GM12892 (cell line): ENCODE results near the gene MAGI3.

Experiments
- POLR2A ChIP-seq: IDR thresholded peaks from 2 replicates; pipeline ENCODE4 v1.6.1; 2011; ENCODE audit warnings: low read depth, low read length, control low read depth
- TAF1 ChIP-seq: IDR thresholded peaks from 2 replicates; pipeline ENCODE4 v1.6.1; 2011; ENCODE audit warnings: low read depth, mild to moderate bottlenecking, control low read depth, low read length, borderline replicate concordance

GRCh38 chr1:113437554-113438341 is 47.4 kb downstream of the MAGI3 start:
- no peak for TF ChIP-seq TAF1
- TF ChIP-seq POLR2A = no peak
